Stimulated activated CD4-positive, alpha-beta T cell treated with anti-CD3 and anti-CD28 coated beads, Interleukin-2, amount 100 ng/mL, for 24 hours (primary cell): ENCODE data around the gene AOX1.
"Not testable (repeated sequence)": the region's sequence is repeated elsewhere in the genome, so short reads cannot be mapped to it uniquely, and the experiment has no call there.

ENCODE experiments used
- DNase-seq, 2 donors: peaks; one replicate each; pipeline ENCODE4 v3.0.0-alpha.2; 2020

Gene AOX1

DNA sequence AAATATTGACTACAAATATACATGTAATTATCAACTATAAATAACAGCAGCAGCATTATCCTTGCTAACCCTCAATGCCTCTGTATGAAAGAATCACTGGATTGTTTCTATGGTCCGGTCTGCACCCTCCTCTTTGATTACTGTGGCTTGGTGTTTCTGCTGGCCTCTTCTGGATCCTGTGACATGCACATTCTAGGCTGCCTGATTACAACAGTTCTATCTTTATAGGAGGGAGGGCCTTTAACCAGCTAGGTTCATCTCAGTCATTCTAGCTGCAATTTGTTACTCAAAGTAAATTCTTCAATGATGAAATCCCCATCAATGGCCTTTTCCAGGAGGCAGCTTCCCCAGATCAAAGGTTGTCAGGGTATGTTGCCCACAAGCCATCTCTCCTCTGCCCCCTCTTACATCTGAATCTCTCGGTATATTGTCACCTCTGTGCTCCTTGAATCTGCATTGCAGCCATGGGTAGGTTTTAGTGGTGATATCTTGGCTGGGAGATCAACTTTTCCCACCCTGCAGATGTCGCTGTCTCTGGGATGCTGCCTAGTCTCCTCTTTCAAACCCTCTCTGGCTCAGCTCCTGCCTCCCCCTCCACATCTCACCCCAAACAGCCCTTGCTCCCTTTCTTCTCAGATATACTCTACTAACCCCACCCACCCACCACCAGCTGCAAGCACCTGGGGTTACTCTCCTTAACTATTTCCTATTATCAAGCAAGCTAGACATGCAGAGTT is 119.7 kb downstream of the AOX1 start:
- no peak for DNase-seq

DNA sequence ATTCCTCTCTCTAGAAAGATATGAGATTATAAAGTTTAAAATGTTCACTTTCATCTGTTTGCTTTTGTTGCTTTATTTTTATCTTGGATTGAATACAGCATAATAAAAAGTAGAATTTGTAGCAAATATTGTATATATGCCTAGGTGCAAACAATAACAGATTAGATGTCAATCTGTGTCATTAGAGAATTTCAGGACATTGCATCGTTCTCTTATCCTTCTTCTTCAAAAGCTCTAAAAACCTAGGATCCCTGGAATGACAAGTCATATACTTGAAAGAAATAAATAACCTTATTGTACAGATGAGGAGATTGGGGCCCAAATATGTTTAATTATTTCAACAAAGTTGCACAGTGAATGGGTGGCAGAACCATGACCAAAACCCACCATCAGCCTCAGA is 123.1 kb downstream of the AOX1 start:
- no peak for DNase-seq

DNA sequence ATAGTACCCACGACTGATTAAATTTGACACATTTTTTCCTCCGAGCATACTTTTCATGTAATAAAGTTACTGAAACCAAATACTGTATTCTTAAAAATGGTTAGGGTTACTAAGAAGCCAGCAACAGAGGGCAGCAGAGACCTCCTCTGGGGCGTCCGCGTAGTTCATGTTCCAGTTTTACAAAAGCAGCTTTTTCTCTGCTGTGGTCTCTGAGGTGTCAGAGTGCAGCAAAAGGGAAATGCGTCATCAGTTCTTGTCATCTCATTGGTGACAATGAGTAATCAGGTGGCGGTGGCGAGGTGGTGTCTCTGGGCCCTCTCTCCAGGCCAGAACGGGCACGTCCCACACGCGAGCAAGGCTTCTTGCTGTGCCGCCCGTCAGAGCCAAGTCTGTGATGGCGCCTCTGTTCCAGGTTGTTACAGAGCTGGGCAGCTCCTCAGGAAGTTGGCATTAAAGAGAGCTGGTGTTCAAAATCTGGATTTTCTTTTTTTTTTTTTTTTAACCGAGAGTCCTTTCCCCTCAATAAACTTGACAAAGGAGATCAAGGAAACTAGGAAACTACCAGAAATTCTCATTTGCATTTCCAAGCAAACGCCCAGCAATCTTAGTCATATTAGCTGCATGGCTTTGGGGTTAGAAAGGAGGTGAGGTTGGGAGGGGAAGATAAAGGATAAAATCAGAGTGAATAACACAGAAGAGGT is 127.3 kb downstream of the AOX1 start:
- peak; percentile 91 to 94 for DNase-seq

DNA sequence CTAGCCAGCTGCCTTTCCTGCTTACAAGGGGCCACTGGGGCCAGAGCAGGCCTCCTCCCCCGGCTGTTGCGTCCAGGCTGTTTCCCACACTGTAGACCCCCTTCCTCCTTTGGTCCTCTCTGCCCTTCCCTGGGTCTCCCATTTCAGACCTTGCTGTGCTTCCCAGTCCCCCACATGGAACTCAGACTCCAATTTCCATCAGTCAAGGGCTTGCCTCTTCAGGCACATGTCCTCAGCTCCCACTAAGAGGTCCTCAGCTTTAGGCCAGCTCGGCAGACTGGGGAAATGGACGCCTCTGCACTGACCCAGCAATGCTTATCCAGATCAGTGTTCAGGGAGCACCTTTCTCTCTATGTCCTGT is 127.9 kb downstream of the AOX1 start:
- DNase-seq = peak; percentile 23 to 37

DNA sequence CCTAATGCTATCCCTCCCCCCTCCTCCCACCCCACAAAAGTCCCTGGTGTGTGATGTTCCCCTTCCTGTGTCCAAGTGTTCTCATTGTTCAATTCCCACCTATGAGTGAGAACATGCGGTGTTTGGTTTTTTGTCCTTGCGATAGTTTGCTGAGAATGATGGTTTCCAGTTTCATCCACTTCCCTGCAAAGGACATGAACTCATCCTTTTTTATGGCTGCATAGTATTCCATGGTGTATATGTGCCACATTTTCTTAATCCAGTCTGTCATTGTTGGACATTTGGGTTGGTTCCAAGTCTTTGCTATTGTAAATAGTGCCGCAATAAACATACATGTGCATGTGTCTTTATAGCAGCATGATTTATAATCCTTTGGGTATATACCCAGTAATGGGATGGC is 129.2 kb downstream of the AOX1 start:
- not testable (repeated sequence) for DNase-seq

DNA sequence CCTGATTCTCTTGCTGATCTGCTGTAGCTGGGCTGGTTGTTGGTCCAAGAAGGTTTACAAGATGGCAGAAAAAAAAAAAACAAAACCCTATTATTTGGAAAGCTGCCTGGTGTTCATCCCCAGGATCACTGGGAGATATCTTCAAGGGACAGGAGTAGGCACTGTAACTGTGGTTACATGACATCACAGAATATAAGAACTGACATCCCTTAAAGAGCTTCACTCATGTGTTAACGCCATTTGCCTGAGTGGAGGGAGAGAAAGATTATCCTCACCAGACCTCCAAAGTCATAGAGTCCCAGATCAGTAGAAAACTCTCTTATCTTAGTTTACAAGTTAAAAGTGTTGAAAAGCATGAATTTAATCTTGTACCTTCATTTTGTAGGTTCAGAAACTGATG is 130.6 kb downstream of the AOX1 start:
- DNase-seq = no peak
